HG03457 (cell line): Measurements from ENCODE around the gene BCAT1.

ENCODE experiments used
- ATAC-seq: cut with Tn5 transposase; IDR thresholded peaks from one replicate; pipeline ENCODE4 v1.9.1; 2021; ENCODE audit warnings: moderate number of reproducible peaks; ENCODE audit not compliant: unreplicated experiment

The BCAT1 gene

DNA sequence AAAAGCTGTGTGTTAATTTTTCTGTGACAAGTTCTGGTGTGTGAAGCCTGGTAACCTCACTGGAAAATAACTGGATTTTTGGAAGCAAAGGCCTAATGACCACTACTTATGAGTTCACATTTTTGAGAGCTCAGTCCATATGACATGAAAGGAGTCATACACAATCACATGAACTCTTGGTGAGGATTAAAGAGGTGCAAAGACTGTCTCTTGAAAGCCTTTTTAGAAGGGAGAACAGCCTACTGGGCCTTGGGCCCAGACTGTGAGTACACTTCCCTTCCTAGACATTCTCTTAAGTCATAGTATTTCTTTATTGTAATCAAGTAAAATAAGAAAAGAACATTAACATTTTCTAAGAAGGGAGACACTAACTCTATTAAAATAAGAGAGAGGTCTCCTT is 176.1 kb downstream of the BCAT1 start:
- no peak for ATAC-seq

DNA sequence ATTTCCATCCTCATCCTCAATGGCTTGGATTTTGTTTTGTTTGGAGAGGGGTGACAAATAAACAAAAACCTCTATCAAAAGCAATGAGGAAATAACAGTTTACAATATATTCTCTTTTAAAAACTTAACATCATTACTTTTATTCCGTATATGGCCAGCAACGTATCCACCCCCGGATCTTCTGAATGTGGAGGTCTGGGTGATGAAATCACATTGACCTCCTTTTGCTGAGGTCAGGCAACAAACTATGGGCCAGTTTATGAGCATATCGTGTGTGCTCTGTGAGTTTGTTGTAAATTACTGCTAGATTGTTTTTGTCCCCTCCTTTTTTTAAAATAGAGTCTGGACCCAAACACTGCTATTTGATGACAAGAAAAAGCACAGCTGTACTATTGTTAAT is 178.1 kb downstream of the BCAT1 start:
- no peak for ATAC-seq

DNA sequence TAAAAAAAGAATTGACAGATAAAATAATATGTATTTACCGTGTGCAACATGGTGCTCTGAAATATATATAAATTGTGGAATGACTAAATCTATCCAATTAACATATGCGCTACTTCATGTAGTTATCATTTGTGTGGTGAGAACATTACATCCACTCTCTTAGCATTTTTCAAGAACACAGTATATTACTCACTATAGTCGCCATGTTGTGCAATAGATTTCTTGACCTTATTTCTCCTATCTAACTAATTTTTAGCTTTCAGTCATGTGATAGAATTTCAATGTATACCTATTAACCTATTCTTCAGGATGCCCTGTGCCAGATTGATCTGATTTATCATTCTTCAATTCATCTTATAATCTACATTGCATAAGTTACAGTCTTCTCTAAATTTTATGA is 178.6 kb downstream of the BCAT1 start:
- no peak for ATAC-seq

DNA sequence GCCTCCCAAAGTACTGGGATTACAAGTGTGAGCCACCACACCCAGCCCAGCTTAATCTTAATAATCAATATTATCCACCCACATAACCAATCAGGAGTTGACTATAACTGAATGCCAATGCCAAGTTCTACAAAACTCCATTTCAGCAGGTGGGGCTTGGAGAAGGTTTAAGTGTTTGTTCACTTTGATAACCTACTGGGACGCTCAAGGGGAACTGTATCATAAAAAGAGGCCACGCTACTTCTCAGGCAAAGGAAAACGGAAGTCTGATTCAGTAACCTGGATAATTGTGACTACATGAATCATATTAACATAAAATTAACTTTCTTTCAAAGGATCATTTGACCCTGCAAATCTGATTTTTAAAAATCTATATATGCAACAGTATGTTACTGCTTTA is 179.2 kb downstream of the BCAT1 start:
- ATAC-seq = no peak

DNA sequence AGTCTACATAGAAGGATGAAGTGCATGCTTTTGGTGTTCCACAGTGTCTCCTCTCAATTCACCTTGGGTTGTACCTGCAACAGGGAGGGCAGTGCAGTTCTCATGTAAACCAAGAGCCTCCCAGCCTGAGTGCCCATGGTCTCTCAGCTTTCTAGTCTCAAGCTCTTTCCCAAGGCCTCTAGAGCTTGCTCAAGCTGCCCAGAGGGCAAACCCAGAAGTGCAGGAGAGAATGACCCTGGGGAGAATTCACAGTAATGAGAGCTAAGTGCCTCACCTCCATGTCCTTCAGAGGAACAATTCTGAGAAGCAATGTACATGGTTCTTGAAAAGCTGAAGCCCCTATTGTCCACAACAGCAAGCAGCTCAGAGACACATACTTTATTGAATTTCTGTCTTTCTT is 180.5 kb downstream of the BCAT1 start:
- no peak for ATAC-seq

DNA sequence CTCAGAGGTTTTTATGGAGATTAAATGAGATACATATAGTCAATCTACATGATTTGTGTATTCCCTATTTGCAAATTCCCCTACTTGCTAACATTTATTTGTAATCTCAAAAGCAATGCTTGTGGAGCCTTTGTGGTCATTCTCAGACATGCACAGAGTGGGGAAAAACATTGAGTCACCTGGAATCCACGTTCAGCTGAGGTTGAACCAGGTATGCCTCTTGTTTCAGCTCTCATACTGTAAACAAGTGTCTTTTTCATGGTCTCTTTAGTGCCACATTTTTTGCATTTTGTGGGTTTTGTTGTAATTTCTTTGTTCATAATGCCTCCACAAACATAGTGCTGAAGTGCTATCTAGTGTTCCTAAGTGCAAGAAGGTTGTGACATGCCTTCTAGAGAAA is 181.9 kb downstream of the BCAT1 start:
- no peak for ATAC-seq

DNA sequence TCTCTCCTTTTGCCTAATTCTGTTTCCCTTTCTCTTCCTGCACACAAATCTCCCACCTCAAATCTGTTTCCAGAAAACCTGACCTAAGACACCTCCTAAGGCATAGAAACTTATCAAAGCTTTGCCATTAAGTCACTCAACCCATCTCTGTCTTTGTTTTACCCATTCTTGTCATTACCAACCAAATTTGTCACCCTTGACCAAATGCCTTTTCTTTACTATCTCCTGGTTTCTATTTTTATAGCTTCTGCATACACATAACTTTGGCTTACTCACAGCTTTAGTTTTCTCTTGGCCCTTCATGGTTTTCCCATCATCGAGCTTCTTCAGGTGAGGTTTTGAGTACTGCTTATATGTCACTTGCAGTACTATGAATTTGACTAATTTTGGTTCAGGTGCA is 184.2 kb downstream of the BCAT1 start:
- ATAC-seq = no peak

DNA sequence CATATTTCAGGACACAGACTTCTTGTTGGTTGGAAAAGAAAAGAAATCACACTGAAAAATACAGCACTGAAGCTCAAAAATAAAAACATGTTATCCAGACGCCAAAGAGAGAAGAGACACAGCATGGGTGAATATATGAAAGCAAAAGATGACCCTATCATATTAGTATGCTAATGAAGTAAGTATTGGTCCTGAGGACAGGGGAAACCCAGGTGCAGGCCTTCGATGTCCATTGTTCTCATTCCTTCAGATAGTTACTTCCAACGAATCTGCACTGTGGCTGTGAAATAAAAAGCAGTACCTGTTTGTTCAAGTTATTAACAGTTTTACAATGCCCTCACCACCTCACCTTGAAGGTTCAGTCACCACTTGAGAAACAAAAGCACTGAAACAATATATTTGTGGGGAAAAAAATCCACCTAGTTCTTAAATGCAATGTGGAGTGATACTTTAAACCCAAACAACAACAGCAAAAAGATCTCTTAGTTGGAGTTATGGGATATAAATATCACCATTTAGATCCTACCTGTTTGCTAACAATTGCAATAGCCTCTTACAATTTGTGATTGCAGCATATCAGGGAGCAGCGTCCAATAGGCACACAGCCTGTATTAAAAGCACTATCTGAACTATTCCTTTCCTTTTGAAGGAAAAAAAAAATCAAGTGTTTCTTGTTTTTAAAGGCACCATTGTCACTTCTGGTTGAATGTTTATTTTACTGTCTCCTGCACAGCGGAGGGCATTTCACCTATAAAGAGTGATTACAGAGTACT is 188.1 kb downstream of the BCAT1 start:
- no peak for ATAC-seq

DNA sequence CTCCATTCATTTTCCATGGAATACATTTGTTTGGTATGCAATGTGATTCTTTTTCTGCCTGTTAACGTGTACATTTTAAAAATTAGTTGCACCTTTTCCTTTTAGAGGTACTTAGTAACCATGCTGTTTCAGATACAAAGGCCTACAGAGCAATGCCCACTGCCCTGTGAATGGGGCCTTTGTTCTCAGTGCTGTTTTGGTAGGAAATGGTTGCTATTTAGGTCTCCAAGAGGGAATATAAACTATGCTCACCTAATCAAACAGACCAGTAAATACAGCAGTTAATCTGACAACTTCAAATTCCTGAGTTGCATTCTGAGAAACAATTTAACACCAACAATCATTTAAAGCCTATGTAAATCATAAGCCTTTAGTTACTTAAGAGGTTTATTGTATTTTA is 188.7 kb downstream of the BCAT1 start:
- no peak for ATAC-seq
